GM21825 (cell line): Measurements from ENCODE around the gene MTMR10.

Experiments used
- ATAC-seq: cut with Tn5 transposase; IDR thresholded peaks from one replicate; pipeline ENCODE4 v1.9.1; 2021; ENCODE audit warnings: mild to moderate bottlenecking, moderate library complexity; ENCODE audit not compliant: unreplicated experiment

The MTMR10 gene

DNA sequence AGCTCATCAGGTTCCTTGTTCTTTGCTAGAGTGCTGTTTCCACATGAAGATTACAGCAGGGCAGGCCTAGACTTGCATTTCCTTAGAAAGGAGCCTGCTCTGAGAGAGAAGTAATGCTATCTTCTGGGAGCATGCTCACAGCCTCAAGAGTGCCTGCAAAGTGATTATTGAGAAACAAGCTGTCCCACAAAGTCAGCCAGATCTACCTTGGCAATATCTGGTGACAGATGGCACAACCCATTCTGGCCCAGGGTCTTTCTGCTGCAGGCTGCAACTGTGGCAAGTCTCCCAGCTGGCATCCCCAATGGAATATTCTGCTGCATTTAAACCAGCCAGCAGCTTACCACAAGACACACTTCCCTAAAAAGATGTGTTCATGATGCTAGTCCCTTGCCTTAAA, 29.3 kb downstream of the MTMR10 start:
- no peak for ATAC-seq

DNA sequence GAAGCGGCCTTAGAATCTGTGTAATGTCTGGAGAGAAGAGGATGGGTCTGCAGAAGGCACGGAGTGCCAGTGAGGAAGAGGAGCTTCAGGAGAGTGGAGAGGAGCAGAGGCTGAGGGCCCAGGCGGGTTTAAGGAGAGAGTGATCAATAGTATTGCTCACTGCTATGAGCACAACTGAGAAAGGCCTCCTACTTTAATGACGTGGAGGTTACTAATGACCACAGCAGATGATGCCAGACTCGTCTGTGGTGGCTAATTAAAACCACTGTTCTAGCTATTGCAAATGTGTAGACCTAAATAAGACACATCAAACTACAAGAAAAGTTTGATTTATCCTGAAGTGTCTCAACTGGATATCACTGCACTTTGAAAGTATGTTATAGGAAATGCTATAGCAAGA, 33.2 kb downstream of the MTMR10 start:
- no peak for ATAC-seq

DNA sequence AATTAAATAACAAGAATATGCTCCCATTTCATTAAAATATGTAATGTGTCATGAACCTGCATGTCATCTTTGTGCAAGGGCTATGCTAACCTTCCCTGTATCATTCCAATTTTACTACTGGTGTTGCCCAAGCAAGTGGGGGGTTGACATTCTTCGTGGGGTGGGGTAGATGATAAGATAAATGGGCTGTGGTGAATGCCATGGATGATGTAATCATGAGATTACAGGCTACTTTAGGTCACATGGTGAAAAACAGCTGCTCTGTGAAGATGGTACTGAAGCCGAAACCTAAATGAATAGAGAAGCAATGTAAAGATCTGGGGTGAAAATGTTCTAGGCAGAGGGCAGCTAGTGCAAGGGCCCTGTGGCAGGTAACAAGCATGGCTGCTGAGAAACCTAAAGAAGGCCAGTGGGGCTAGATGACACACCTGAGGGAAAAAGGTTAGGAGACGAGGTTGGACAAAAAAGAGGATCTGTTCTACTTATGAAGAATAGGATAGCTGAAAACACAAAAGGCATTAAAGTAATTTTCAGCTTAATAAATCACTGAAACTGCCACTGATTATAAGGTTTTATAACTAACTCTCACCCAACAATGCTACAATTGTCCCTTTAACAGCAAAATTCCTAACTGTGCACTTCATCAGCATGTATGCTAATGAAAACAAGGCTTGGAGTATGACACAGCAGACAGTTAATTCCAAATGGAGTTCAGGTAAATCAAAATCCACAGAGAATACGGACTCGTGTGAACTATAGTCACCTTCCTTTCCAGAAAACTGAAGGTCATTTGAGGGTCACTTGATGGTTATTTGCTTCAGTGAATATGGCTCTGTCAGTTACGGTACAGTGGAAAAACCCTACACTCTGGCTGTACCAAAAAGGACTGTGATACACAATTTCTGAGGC, 35.0 kb downstream of the MTMR10 start:
- ATAC-seq = no peak

DNA sequence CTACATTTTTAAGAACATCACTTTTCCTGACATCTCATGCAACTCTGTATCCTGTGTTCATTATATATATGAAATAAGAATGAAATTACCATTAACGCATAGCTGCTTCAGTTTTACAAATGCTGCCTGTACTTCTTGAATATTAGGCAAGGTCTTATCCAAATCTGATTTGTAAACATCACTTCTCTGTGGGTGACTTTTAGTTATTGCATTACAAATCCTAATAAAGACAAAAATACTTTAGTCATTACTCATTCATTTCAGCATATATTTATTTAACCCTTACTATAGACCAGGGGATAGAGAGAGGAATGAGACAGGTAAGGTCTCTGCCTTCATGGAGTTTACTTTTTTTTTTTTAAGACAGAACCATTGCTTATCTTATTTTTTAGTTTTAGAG, 36.8 kb downstream of the MTMR10 start:
- no peak for ATAC-seq

DNA sequence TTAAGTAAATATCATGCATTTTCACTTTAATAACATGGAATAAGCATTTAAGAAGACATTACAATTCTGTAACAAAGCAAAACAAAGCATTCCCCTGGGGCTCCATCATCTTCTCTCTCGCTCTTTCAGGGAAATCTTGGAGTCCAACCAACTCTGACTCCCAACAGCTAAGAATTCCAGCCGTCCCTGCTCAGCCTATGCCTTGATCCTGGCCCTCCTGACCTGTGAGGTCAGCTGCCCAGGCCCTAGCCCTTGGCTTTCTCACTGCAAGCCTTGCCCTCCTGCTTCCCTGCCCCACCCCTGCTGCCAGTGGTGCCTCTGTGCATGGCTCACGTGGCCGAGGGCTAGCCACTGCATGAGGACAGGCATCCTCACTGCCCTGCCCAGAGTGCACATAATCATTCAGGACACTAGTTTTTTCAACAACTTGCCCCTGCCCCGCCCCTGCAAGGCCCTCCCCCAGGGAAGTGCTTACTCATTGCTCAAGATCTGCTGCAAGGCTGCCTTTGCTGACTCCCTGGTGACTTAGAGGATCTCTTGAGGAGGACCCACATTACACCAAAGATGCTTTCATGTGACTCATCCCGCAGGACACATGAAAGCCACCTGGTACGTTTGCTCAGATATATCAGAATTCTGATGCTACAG, 37.6 kb downstream of the MTMR10 start:
- no peak for ATAC-seq

DNA sequence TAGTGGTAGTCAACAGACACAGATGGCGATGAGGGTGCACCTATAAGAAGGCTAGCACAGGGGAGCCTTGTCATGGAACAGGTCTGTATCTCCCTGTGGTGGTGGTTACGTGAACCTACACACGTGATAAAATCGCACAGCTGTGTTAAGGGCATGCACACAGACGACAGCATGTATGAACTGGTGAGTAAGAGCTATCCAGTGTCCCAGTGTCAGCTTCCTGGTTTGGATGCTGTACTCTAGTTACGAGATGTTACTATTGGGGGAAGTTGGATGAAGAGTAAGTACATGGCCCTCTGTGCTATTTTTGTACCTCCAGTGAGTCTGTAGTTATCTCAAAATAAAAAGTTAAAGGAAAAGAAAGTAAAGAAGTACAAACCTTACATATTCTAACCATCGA, 38.2 kb downstream of the MTMR10 start:
- no peak for ATAC-seq

DNA sequence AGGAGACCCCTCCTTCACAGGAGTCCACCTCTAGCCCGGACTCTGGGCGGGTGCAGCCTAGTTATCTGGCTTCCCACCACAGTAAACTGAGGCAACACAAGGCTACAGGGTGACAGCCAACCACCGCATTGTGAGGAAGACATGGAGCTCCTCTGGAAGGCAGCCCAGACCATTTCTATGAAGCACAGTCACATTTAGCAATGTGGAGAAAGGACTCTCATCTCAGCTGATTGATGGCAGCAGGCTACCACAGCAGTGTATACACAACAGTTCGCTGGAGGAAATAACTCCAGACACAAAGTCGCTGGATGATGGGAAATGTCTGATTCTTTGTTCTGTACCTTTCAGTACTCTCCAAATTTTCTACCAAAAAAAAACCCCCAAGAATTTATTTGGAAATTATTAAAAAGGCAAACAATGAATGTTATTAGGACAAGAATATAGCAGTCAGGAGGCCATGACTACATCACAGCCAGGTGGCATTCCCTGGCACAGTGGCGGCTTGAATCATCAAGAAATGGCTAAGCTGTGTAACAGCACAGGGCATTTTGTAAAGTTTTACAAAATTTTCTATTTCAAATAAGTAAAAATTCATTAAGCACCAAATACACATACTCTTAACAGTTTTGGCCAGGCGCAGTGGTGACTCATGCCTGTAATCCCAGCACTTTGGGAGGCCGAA, 47.6 kb downstream of the MTMR10 start:
- ATAC-seq = no peak

DNA sequence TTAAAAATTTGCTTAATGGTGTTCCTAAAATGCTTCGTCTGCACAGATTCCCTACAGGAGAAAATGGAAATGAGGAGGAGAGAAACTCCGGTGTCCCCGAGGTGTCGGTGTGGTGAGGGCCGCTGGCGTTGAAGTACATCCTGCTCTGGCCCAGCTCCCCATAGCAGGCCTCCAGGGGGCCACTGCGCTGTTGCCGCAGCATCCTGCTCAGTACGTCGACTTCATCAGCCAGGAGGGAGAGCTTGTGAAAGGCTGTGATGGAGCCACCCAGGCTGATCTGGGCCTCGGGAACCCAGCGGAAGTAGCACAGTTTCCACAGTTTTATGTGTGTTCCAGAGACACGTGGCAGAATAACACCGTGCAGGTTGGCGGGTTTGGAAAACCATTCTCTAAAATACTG, 49.9 kb downstream of the MTMR10 start:
- no peak for ATAC-seq

DNA sequence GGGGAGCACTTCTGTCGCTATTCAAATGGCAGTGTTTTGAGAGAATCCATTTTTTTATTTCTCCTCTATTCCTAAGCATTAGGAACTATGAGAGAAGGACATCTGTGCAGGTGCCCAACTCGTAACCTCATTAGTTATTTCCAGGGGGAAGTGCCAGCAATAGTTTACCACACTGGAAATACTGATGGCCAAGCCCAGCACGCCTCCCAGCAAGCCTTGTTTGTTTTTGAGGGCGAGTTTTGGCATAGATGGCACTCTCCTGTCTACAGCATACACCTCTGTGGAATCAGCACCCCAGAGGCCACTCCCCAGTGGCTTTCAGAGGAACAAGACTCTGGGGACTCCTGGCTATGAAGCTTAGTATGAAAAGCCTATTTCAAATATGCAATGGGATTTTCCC, 51.1 kb downstream of the MTMR10 start:
- ATAC-seq = no peak

DNA sequence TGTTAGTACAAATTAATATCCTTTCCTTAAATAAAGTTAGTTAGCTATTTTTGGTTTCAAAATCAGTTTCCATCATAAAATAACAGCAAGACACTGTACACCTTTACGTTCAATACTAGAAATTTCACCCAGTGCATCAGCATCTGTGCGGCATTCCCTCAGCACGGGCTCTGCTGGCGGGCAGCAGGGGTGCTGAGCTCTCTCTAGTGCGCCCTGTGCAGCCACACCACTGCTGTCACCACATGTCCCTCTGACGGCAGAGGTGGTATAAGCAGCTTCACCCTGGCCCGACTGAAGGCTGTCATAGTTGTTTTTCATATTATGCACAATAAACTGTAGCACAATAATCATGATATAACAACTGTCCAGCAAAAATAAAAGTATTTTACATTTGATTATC, 52.3 kb downstream of the MTMR10 start:
- ATAC-seq = no peak

DNA sequence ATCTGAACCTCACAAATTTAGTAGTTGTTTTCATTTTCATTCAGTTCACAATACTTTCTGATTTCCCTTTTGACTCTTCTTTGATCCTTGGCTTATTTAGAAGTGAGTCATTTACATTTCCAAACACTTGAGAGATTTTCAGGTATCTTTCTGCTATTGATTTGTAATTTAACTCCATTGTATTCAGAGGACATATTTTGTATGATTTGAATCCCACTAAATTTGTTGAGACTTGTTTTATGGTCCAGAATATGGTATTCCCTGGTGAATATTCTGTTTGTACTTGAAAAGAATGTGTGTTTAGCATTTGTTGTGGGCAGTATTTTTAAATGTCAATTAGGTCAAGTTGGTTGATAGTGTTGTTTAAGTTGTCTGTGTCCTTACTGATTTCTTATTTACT, 58.1 kb downstream of the MTMR10 start:
- no peak for ATAC-seq

DNA sequence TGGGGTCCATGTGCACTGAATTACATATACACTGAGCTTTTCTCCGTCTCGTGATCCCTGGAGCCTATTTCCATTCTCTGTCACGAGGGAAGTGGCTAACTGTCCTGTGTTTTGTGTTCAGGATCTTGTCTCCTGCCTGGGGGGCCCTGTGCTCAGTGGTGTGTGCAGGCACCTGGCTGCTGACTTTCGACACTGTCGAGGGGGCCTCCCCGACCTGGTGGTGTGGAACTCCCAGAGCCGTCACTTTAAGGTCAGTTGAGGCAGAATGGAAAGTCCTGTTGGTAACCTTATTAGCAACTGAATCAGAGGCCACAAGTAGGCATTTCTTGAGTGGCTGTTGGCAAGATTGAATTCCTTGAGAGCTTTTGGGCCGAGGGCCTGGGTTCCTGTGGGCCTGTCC, 61.0 kb downstream of the MTMR10 start:
- ATAC-seq = no peak

DNA sequence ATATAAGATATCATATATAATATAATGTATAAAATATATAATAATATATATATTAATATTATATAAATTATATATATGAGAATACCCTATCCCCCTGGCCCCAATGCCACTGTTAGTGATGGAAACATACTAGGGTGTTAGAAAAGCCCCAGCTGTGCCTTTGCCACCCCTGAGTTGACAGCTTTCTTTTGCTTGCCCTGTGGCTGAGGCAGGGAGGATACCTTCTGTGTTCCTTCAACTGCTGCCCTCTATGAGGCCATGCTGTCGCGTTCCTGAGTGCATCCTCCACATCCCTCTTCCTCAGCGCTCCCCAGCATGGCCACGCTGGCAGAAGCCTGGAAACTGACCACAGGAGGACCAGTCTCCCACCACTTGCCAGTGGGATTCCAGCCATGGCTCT, 61.4 kb downstream of the MTMR10 start:
- no peak for ATAC-seq

DNA sequence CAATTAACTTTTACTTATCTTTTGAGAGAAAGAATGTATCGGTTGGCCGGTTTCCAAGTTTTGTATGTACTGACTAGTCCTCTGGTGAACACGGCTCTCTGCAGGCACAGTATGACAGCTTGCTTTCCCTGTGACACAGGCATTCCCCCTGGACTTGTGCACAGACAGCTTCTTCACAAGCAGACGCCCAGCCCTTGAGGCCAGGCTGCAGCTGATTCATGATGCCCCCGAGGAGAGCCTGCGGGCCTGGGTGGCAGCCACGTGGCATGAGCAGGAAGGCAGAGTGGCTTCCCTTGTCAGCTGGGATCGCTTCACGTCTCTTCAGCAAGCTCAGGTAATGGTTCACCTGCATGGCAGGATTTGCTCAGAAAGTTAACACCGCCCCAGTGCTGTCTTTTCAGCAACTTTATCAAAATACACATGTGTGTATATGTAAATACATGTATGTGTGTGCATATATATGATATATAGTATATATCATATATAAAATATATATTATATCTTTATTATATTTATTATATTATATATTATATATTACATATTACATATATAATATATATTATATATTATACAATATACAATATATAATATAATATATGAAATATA, 62.3 kb downstream of the MTMR10 start:
- no peak for ATAC-seq

DNA sequence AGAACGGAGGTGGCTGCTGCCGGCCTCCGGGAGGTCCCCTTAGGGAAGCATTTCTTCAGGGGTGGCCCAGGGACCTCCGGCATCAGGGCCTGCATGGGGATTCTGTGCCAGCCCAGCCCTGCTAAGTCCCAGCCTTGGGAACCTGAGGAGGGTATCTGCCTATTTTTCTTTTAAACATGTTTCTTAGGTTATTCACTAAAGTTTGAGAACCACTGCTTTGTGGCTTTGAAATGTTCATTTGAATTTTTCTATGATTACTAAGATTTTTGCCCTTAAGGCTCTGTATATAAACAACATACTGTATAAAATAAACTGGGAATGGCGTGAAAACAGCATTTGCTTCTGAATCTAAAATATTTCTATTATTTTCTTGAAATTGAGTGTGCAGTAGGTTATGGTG, 63.4 kb downstream of the MTMR10 start:
- ATAC-seq = no peak

DNA sequence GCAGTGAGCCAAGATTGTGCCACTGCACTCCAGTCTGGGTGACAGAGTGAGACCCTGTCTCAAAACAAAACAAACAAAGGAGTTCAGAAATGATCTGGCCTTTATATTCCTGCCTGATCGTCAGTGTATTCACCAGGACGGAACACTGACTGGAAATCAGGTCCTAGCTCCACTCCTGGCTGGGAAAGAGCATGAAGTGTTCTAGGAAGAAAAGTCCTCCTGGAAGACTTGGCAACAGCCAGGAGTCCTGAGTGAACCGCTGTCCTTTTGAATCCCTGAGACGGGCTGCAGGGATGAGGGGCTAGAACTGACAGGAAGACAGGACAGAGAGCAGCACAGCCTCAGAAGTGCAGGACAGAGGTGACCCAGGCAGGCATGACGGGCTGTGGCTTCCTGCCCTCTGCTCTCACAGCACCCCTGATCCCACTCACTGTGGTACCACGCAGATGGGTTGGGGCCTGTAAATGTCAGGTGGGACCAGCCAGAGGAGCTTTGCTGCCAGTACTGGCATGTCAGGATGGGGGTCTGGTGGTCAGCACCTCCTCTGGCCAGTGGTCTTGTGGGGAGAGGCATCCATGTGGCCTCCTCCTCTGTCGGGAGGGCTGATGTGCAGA, 64.2 kb downstream of the MTMR10 start:
- ATAC-seq = no peak

DNA sequence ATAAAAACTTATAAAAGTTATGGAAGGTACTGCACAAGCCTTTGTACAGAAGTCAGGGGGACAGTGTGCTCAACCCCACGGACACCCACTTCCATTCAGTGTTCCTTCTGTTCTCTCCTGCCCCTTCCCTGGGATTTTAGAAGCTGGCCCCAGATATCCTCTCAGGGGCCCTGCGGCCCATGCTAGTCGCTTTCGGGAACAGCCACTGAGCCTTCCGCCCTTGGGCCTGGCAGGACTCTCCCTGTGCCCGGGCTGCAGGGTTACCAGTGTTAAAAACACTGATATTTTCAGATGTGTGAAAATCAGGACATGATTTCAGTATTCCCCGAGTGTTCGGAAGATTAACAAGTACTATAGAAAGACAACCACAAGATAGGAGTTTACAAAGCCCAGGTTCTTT, 65.3 kb downstream of the MTMR10 start:
- ATAC-seq = no peak

DNA sequence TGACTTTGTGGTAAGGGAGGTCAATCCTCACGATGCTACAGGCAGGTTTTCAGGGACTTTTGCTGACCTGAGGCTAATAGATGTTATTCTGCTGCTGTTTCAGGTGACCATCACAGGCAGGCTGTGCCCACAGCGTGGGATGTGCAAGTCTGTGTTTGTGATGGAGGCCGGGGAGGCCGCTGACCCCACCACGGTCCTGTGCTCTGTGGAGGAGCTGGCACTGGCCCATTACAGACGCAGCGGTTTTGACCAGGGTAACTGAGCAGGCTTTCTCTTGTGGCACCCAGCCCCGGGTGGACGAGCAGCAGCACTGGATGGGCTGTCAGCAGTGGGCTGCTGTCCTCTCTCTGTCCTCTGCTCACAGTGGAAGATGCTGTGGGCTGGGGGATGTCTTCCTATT, 65.7 kb downstream of the MTMR10 start:
- no peak for ATAC-seq

DNA sequence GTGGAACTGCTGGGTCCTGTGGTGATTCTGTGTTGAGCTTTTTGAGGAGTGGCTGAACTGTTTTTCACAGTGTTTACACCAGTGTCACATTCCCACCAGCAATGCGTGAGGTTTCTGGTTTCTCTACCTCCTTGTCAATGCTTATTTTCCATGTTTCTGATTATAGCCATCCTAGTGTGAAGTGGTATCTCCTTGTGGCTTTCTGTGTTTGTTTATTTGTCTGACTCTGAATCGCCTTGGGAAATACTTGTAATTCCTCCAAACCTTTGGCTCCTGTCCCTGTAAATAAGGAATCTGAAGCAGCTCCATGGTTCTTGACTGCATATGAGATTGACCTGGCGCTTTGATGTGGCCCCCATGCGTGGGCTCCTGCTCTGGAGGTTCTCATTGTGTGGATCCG, 67.1 kb downstream of the MTMR10 start:
- no peak for ATAC-seq

DNA sequence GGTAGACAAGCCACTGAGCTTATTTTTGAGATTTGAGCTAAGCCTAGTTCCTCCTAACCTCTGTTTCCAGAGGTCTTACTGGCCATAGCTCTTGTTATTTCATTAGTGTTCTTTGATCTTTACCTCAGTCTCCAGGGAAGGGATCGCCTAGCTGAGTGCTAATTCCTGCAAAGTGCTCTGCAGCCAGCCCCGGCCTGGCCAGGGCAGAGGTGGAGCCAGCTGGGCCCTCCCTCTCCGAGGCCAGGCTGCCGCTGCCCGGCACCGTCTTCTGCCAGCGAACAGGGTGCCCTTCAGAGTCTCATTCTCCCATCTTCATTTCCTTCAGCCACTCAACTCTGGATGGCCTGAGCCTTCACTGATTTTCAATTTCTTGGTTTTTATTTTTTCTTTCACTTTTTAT, 68.0 kb downstream of the MTMR10 start:
- no peak for ATAC-seq
